Neural progenitor cell (in vitro differentiated cells): Measurements from ENCODE around the gene AMMECR1.

Experiments
- CTCF ChIP-seq: fragments of 200-600 bp; sonication (generic); IDR thresholded peaks from 2 replicates; pipeline ENCODE4 v1.5.1; 2017; ENCODE audit warnings: antibody characterized with exemption, mild to moderate bottlenecking
- EZH2 ChIP-seq: fragments of 200-600 bp; sonication (generic); IDR thresholded peaks from 2 replicates; pipeline ENCODE4 v1.6.1; 2017; ENCODE audit warnings: antibody characterized with exemption, mild to moderate bottlenecking, moderate library complexity
- EZH2phosphoT487 ChIP-seq: fragments of 200-600 bp; sonication (generic); IDR thresholded peaks from 2 replicates; pipeline ENCODE4 v1.6.1; 2017; ENCODE audit warnings: antibody characterized with exemption

DNA sequence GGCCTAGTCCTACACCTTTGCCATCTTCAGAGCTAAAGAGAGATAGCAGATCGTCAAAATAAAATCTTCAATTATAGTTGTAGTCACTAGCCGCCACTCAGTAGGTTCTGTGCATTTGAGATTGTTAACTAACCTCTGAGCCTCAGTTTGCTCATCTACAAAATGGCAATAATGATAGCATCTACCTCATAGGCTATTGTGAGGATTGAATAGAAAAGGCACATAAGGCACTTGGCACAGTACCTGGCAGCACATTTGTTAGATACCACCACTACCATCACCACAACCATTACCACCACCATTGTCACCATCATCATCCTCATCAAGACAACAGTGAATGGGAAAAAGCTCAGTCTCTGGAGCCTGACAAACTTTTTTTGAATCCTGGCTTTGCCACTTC, 134.6 kb downstream of the AMMECR1 start:
- TF ChIP-seq CTCF (no peak), EZH2 (no peak), EZH2phosphoT487 (no peak)
